HG03196 (cell line): ENCODE measurements around the gene NOC4L.
"Not testable (repeated sequence)": the region's sequence is repeated elsewhere in the genome, so short reads cannot be mapped to it uniquely, and the experiment has no call there.

Experiments used
- ATAC-seq: cut with Tn5 transposase; IDR thresholded peaks from one replicate; pipeline ENCODE4 v1.9.1; 2021; ENCODE audit not compliant: unreplicated experiment

The NOC4L gene

DNA sequence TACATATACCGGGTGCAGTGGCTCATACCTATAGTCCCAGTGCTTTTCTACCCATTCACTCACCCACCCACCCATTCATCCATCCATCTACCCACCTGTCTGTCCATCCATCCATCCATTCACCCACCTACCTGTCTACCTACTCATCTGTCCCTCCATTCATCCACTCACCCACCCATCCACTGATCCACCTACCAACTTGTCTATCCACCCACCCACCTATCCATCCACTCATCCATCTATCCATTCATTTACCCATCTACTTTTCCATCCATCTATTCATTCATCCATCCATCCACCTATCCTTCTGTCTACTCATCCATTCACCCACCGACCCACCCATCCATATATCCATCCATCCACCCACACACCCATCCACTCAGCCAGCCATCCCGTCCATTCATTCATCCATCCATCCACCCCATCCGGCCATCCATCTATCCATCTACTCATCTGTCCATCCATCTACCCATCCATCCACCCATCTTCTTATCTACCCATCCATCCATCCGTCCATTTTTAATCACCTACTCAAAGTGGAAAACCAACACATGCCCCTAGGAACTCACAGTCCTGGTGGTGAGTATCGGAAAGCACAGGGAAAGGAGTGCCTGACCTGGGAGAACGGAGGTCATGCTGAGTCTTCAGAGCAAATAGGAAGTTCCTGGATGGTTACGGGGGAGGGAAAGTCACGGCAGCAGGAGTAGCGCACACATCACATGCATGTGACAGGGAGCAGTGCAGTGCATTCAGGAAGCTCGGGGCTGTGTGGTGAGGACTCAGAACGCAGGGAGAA, 20.1 kb upstream of the NOC4L start:
- ATAC-seq = no peak

DNA sequence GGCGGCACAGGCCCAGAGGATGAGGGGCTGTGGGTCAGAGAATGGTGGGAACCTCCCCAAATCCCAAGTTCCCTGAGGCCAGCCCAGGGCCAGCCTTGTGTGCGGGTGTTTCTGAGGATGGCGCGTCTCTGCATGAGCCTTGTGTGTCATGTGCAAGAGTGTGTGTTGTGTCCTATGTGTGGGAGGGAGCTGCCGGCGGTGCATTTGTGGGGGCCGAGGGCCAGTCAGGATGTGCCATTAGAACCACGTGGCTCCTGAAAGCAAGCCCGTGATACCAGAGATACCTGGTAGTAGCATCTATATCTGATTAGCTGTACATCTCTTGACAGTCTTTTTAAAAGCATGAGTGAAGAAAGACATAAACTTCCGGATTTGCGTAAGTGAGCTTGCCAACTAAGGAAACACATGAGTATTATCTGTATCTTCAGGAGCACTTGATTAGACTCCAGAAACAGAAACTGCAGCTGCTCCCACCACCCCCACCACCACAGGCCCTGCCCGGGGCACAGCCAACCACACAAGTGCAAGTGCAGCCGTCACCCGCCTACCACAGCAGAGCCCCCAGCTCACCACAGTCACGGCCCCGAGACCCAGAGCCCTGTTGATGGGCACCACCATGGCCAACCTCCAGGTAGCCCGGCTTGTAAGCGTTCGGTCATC, 19.4 kb upstream of the NOC4L start:
- ATAC-seq = no peak

DNA sequence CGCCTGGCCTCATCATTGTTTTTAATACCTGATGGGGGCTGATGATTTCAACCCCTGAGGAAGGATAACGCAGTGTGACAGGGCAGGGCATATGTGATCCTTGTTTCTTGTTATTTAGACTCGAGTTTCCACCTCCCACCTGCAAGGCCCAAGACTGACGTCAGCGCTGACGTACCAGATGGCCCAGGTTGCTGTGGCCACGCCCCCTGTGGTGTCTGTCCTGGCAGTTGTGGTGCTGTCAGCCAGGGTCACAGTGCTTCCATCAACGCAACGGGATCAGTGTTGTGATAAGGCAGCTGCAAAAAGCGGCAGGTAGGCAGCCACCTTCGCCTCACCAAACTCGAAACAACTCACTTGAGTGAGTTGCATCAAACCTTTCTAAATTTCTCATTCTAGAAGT, 18.5 kb upstream of the NOC4L start:
- ATAC-seq = no peak

DNA sequence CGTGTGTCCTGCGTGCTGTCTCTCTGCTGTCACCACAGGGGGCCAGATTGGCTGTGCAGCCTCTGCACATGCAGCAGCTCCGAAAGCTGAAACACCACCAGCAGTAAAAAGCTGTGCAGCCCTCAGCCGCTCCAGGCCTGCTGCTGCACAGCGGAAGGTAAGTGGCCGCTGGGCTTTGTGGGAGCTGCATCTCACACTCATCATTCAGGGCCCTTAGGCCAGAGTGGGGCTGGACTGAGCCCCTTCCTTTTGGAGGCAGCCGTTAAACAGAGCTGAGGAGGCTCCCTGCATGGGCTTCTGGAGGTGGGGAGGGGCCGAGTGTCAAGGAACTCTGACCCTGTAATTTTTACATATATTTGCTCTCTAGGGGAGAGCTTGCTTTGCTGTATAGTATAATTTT, 17.2 kb upstream of the NOC4L start:
- ATAC-seq = no peak

DNA sequence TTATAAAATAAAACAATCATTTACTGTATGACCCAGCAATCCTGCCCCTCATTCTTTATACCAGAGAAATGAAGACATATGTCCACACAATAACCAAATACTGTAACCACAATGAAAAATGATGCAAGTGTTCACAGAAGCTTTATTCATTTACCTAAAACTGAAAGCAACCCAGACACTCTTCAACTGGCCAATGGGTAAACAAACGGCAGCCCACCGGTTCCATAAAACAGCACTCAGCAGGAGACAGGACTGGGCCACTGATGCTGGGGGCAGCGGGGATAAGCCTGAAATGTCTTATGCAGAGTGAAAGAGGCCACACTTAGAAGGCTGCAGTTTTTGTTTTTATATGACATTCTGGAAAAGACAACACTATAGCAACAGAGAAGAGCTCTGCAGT, 15.2 kb upstream of the NOC4L start:
- no peak for ATAC-seq

DNA sequence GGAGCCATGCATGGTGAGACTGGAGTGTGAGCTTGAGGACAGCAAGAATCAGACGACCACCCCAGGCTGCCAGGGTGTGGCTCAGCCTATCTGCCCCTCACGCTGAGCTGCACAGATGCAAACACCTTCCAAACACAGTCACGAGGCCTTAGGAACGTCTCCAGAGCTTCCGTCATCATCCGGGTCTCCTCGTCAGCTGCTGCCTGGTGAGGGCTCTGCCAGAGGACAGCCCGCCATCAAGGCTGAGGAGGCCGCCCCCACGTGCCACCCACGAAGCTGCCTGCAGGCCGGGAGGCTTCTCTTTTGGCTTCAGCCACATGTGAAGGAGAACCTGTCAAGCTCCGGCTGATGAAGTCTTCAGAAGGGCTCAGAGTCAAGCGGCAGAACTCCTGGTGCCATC, 13.6 kb upstream of the NOC4L start:
- no peak for ATAC-seq

DNA sequence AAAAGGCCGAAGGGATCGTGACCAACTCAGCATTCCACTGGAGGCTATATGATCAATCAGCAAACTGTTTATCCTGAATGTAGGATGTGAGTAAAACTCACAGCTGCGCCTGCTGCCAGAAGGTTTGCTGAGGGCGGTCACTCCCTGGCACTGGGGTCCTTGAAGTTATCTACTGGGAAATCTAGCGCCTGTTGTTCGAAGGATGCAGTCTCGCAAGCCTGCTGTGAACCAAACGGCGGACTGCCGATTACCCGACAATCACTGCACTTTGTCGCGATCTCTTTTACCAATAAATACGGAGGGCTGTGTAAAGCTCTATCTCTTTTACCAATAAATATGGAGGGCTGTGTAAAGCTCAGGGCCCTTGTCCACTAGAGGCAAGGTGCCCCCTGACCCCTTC, 13.0 kb upstream of the NOC4L start:
- ATAC-seq = no peak

DNA sequence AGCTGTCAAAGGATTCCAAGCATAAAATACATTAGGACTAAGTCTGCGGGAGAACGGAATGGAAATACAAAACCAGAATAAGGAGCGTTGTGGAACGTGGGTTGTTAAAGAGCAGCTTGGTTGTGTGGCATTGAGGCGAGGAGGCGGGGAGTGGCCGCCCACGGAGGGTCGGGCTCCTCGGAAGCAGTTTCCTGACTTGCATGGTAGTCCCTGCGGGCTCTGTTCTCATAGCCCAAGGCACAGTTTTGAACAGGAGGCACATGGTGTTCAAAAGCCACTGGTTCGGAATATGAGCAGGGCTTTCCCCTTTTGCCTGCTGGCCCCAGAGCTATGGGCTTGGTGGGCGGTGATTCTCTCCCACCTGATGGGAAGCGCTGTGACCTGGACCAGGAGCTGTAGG, 12.3 kb upstream of the NOC4L start:
- no peak for ATAC-seq

DNA sequence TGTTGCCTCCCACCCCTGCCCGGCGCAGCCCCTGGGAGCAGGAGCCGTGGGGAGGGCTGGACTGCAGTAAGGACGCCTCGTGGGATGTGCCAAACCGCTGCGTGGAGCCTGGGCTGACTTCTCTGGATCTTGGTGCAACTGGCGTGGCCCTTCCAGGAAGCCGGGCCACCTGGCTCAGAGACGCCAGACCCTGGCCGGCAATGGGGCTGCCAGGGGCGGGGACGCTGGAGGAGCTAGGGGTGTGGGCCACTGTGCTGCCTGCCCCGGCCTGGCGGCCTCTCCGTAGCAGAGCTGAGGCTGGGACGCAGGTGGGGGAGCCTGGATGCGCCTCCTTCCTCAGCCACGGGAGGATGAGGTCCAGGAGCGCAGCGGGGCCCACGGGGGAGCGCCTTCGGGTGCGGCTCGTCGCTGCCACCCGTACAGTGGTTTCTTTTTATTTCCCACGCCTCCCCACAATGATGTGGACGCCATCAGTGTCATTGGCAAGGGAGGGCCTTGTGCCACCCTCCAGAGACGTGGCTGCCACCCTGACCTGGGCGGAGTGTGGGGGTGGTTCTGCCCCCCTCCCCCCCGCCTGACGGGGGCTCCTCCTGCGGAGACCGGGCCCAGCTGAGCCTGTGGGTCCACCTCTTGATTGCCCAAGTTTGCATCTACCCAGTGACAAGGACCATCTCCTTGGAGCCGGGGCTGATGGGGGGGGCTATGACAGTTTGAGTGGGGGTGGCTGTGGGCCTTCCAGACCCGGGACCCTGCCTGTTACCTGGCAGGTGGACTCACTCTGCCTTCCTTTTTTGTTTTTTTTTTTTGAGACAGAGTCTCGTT, 11.4 kb upstream of the NOC4L start:
- ATAC-seq = no peak

DNA sequence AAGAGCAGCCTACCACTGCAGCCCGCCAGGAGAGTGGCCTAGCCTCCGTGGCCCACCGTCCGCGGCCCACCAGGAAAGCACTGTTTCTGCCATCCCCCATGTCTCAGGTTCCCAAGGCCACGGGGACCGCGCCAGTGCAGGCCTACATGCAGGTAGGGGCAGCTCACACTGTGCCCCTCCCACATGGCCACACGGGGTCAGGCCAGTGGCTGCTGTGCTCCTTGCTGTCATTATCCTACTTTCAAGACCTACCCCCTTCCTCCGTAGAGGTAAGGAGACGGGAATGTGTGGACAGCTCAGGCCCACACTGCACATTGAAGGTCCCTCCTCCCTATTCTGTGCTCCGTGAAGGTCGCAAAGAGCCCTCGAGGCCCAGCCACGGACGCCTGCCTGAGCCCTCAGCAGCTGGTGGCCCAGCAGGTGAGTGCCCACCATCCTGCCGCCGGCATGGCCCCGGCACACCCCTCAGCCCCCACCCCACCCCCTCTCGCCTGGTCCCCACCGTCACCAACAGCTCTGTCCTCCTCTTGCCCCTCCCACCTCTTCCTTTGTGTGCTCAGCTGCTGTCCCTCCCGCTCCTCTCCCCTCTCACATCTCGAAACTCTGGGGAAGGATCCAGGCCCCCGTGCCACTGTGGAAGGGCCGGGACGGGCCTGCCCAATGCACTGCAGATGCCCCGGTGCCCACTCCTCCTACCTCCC, 10.2 kb upstream of the NOC4L start:
- ATAC-seq = no peak

DNA sequence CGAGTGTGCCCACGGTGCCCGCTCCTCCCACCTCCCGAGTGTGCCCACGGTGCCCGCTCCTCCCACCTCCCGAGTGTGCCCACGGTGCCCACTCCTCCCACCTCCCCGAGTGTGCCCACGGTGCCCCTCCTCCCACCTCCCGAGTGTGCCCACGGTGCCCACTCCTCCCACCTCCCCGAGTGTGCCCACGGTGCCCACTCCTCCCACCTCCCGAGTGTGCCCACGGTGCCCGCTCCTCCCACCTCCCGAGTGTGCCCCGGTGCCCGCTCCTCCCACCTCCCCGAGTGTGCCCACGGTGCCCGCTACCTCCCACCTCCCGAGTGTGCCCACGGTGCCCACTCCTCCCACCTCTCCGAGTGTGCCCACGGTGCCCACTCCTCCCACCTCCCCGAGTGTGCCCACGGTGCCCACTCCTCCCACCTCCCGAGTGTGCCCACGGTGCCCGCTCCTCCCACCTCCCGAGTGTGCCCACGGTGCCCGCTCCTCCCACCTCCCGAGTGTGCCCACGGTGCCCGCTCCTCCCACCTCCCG, 9.5 kb upstream of the NOC4L start:
- ATAC-seq = not testable (repeated sequence)

DNA sequence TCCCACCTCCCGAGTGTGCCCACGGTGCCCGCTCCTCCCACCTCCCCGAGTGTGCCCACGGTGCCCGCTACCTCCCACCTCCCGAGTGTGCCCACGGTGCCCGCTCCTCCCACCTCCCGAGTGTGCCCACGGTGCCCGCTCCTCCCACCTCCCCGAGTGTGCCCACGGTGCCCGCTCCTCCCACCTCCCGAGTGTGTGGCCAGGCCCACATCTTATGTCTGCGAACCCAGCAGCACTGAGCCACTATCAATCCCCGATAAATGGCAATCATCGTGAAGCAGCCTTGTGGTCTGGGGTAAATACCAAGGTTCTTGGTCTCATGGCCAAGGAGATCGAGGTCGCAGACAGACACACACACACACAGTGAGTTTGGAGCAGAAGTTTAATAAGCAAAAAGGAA, 8.0 kb upstream of the NOC4L start:
- ATAC-seq = not testable (repeated sequence)

DNA sequence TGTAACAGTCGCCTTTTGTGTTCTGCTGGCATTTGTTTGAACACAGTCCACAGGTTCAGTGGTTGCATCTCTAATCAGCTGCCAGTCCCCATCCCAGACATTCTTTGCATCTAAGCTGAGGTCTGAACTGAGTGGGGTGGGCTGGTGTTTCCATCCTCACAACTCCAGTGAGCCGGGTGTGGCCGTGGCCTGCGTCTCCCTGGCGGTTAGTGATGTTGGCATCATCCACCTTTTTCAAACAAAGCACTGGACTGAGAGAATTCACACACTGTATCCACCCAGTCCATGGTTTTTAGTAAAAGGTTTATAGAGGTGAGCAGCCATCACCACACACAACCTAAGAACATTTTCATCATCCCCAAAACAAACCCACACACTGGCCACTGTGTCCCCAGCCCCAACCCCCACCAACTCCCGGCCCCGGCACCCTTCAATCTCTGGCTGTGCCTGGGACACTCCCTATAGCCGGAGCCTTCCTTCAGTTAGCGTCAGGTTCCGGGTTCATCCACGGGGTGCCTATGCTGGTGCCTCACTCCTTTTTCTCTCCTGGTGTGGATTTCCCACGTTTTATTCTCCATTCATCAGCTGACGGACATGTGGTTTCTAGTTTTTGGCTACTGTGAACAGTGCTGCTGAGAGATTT, 6.7 kb upstream of the NOC4L start:
- ATAC-seq = no peak

DNA sequence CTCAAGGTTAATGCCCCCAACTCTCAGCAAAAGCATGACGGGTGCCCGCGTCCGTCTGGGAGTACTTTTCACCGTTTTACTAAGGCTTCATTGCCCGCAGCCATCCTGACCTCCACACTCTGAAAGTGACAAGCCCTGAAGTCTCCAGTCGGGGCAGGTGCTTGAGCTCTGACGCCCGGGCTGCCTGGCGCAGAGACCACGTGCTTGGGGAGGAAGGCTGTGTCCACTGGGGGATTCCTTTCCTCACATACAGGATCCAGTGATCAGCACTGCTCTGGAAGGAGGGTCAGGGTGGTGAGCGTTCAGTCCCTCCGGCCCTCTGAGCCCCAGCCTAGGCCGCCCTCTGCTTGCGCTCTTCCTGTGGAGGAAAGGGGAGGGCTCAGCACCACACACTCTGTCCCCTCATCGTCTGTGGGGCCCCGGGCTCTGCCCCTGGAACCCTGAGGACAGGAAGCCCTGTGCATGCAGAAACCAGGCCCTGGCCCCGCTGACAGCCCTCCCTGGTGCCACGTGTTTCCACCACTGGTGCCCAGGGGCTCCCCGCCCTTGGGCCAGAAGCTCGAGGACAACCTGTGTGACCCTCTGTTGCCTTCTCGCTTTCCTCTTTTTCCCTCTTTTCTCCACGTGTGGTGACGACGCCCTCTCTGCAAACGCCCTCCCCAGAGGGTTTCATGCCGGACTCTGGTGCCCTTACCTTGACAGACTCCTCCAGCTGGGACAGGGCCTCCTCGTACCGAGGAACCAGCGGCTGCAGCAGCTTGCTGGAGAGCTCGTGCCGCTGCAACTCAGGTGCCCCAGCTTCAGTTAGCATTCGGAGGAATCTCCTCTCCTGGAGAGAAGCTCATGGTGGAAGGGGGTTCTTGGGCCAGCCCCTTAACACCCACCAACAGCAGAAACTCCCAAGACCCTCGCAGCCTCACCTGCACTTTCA, 5.1 kb upstream of the NOC4L start:
- ATAC-seq = no peak

DNA sequence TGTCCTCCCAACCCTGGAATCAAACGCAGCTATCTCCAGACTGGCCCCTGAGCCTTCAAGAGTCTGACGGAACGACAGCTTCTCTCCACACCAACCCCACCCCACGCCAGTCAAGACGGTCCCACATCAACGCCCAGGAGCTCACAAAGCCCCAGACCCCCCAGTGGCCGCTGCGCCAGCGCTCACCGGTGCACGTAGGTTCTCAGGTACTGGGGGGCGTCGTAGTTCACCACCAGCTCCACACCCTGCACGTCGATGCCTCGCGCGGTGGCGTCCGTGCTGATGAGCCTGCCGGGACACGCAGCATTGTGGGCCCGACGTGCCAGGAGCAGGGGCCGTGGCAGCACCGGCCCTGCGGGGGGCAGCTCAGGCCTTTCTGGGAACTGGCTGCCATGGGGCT, 4.3 kb upstream of the NOC4L start:
- ATAC-seq = no peak

DNA sequence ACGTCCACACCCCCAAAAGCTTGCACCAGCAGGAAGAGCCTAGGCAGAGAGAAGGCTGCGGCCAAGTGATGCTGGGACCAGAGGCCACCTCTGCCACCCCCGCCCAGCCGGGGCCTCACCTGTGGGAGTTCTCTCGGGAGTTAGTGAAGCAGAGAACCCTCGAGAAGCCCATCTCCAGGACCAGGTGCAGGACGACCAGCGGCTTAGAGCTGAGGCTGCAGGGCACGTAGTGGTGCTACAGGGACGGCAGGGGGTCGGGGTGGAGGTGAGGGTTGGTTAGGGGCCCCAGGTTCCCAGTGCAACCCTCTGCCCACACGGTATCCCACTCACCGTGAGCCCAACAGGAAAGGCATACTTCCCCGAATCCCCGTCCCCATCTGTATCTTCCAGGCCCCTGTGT, 3.8 kb upstream of the NOC4L start:
- no peak for ATAC-seq

DNA sequence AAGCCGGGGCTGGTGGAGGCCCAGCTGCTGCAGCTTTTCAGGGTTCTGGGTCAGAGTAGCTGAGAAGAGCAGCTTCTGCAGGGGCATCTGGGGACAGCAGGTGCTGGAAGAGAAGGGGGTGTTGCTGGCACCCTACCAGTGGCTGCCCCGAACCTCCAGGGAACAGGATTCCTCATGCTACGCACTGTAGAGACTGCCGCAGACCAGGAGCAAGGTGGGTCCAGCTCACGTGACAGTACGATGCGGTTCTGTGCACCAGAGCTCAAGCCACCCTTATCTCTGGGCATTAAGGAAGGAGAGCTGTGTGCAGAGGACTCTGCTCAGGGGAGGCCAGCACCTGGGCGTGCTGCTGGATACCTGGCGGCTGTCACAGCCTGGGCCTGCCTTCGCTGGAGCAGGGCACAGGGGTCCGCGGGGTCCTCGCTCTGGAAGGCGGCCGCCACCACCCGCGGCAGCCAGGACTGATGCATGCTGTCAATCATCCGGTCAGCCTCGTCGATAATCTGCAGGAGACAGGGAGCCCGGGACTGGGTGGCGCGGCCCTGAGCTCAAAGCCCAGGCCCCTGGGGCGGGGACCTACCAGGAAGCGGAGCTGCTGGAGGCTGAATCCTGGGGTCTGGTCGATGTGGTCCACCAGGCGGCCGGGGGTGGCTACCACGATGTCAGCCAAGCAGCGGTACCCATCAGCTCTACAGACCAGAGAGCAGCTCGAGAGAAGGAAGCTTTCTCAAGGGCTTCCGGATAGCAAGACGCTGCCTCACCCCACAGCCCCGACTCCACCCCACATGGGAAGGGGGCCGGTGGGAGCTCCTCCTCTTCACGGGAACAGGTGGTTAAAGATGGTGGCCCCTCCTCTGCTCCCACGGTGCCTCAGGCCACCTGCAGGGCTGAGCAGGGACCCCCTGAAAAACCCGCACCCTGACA, 3.1 kb upstream of the NOC4L start:
- ATAC-seq = no peak

DNA sequence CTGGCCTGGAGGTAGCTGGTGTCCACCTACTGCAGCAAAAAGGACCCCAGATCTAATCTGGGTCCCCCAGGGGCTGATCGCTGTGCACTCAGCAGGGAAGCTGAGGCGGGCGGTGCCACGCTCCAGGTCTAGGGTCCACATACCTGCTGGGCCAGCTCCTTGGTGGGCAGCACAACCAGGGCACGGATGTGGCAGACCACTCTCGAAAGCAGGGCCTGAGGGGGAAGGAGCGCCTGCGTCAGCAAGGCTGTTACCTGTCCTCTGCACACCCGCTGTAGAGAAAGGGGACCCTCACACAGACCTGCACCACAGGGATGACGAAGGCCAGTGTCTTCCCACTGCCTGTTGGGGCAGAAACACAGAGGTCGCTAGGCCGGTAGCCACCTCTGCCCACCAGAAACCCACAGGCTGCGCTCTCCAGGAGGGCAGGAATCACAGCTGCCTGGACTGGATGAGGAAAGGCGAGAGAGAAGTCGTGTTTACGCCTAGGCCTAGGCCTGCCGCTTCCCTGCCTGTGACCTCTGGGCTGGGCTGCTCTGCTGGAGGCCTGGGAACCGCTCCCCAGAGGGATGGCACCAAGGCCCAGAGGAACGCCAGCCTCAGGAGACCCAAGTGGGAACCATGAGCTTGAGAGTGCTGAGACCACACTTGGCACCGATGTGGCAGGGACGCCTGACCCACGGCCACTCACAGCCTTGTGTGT, 2.1 kb upstream of the NOC4L start:
- ATAC-seq = no peak
